Choroid plexus epithelial cell (primary cell): ENCODE measurements around the gene PRKCQ.

Experiments used
- DNase-seq: peaks from one replicate; pipeline ENCODE4 v3.0.0-alpha.2; 2010; ENCODE audit warnings: low read depth
- H3K4me3 ChIP-seq: 2 replicates; pipeline ENCODE4 v1.5.1; 2011; ENCODE audit warnings: low read depth, mild to moderate bottlenecking, control low read depth, low read length, moderate library complexity
- TF ChIP-seq, protein P1 (sequence below): conservative IDR thresholded peaks from 2 replicates; pipeline ENCODE4 v1.5.1; 2011; ENCODE audit warnings: low read depth, mild to moderate bottlenecking, control low read depth, inconsistent platforms, low read length, moderate library complexity

PRKCQ gene

DNA sequence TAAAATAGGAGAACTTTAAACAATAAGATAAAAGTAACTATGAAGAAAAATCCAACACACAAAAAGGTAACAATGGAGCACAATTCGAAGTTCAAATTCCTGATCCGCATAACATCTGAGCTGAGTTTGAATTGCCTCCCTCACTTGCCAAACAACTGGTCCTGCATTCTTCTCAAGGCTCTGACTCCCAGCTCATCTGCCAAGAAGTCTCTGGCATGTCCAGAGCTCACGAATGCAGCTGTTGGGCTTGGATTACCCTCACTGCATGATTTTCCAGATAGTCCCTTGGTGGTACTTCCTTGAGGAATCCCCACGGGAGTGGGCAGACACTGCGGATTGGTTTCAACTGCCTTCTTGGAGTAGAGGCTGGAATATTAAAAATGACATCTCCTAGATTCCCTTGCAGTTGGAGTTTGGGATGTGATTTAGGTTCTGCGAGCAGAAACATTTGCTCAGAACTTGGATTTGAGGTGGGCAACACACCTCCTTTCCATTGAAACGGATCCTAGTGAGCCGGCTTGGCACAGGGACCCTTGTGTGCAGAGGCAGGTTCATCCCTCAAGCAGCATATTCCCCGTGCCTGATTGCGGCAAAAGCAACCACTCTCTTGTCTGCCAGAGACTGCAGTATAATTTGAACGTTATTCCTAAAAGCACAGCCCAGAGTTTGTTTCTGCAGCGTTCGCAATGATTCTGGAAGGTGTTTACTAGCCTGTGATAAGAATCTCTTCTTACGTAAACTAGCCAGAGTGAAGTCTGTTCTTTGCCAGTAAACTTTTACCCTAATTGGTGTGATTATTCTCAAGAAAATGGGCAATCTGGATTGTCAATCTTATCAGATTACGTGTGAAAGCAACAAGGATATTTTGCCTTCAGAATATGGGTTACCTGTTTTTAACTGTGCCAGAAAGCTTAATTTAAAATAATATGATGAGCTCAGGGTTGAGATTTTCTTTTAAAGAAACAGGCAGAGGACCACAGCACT is 23.4 kb upstream of the PRKCQ start:
- TF ChIP-seq, protein P1, sequence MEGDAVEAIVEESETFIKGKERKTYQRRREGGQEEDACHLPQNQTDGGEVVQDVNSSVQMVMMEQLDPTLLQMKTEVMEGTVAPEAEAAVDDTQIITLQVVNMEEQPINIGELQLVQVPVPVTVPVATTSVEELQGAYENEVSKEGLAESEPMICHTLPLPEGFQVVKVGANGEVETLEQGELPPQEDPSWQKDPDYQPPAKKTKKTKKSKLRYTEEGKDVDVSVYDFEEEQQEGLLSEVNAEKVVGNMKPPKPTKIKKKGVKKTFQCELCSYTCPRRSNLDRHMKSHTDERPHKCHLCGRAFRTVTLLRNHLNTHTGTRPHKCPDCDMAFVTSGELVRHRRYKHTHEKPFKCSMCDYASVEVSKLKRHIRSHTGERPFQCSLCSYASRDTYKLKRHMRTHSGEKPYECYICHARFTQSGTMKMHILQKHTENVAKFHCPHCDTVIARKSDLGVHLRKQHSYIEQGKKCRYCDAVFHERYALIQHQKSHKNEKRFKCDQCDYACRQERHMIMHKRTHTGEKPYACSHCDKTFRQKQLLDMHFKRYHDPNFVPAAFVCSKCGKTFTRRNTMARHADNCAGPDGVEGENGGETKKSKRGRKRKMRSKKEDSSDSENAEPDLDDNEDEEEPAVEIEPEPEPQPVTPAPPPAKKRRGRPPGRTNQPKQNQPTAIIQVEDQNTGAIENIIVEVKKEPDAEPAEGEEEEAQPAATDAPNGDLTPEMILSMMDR: no peak
- no peak overlapping the region for H3K4me3 ChIP-seq
- DNase-seq: no peak

DNA sequence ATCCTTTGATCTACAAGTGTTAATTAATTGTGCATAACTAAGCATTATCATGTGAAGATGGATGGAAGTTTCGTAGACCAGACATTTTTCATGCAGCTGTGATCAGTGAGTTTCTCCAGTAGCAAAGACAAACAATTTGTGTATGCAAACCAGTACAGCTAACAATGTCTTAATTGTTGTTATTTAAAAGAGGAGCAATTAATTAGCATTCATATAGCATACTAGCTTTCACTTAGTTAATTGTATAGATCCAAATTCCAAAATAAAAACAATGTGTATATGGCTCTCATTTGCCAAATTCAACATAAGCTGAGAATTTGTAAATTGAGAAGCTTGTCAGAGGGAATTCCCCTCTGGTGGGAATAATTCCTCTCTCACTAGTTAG is 22.6 kb upstream of the PRKCQ start:
- TF ChIP-seq, protein P1: no peak
- DNase-seq: no peak
- H3K4me3 ChIP-seq: no peak overlapping the region

DNA sequence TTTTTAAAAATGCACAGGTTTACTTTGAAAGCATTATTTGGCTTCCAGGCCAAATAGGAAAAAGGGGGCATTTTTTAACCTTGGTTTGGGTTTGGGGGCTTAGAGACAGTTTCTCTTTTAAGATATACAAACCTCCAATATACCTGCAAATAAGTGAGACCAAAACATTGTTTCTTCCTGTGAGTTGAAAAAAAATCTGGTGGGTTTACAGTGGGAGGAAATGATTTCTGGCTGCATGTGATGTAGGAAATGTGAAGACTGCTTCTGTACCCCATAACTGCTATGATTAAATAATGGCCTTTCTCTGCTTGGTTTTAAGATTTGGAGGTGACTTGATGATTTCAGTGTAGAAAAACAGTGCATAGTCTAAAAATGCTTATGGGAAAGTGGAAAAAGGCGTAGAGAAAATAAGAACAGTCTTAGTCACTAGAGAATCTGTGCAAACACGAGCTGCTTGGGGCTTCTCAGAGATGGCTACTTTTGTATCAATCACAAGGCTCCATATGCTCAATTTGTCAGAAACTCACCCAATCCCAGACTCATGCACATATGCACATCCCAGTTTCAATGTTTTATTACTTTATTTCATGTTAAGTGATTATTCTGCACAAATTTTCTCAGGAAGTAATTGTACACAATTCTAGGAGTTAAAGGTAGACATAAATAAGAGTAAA is 22.1 kb upstream of the PRKCQ start:
- TF ChIP-seq, protein P1: no peak
- DNase-seq: no peak
- no peak overlapping the region for H3K4me3 ChIP-seq

DNA sequence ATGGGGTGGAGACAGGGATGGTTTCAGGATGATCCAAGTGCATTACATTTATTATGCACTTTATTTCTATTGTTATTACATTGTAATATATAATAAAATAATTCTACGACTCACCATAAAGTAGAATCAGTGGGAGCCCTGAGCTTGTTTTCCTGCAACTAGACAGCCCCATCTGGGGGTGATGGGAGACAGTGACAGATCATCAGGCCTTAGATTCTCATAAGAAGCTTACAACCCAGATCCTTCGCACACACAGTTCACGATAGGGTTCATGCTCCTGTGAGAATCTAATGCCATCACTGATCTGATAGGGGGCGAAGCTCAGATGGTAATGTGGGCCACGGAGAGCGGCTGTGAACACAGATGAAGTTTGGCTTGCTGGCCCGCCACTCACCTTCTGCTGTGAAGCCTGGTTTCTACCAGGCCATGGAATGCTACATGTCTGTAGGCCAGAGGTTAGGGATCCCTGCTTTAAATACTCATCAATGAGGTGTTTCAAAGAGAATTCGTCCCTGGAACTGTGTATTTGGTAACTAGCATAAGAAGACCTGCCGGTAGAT is 21.2 kb upstream of the PRKCQ start:
- no peak for DNase-seq
- H3K4me3 ChIP-seq: no peak overlapping the region
- TF ChIP-seq, protein P1: no peak

DNA sequence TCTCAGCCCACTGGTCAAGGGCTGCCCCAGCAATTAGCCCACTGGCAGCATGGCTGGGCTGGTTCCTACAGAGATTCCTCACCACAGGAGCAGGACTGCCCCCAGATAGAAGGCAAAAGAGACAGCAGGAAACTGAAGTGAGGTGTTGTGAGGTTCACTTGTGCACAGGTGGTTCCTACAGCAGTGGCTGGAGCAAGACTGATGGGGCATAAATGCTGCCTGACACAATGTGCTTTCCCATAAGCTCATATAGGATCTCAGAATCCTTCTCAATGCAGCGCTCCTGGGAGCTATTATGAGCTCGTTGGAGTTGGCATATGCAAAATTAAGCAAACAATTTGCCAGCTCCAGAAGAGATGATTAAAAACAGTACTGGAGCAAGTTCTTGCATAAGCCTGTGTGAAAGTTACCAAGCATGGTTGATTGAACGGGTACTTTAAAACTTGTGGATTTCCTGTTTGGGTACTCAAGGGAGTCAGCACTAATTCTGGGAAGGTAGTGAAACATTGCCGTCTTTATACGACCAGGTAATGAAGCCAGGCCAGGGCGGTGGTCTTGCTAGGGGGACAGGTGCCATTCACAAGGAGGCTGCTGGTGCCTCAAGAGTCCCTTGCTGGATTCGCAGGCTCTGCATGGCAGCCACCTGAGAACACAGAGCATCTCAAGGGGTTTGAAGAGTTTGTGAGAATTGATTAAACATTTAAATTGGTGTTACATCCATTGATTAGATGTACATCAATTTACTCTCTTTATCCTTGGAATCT is 20.3 kb upstream of the PRKCQ start:
- no peak for DNase-seq
- TF ChIP-seq, protein P1: no peak
- no peak overlapping the region for H3K4me3 ChIP-seq

DNA sequence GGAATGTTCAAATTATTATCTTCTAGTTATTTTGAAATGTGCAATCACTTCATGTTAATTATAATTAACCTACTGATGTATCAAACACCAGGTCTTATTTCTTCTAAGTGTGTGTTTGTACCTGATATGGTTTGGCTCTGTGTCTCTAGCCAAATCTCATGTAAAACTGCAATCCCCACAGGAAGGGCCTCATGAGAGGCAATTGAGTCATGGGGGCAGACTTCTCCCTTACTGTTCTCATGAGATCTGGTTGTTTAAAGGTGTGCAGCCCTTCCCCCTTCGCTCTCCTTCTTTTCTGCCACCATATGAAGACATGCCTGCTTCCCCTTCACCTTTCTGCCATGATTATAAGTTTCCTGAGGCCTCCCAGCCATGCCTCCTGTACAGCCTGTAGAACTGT is 18.6 kb upstream of the PRKCQ start:
- H3K4me3 ChIP-seq: no peak overlapping the region
- no peak for DNase-seq
- TF ChIP-seq, protein P1: no peak
